Stomach (tissue), 9 donors: ENCODE measurements around the gene CTIF. TPM values are rescaled to one million over a fixed set of nuclear protein-coding genes. Genes with fewer than 3 reads are reported as not detected.
A peak's percentile ranks its signal among the peaks of the same experiment; 100 is the strongest.

ENCODE experiments used
- DNase-seq, 2 donors: peaks; one replicate each; pipeline versions ENCODE4 v3.0.0 to v3.0.0-alpha.2; 2013 to 2019
- H3K27ac ChIP-seq, 5 donors: fragments of 200-600 bp in 4 of 5; sonication (generic) in 4 of 5; one replicate each; pipeline ENCODE4 v1.5.1; 2013 to 2019; ENCODE audit warnings: mild to moderate bottlenecking in 1 of 5, moderate library complexity in 1 of 5
- H3K27me3 ChIP-seq, 3 donors: fragments of 200-600 bp; sonication (generic); one replicate each; pipeline ENCODE4 v1.5.1; 2017 to 2019; ENCODE audit warnings: mixed run types in 1 of 3
- H3K36me3 ChIP-seq, 4 donors: fragments of 200-600 bp; sonication (generic); 1 replicate in 3 of 4; 2 replicates in 1 of 4; pipeline ENCODE4 v1.5.1; 2016 to 2019
- H3K4me1 ChIP-seq, 4 donors: fragments of 200-600 bp; sonication (generic); one replicate each; pipeline ENCODE4 v1.5.1; 2016 to 2019
- H3K4me3 ChIP-seq, 4 donors: fragments of 200-600 bp; sonication (generic) in 3 of 4; one replicate each; pipeline ENCODE4 v1.5.1; 2016 to 2019; ENCODE audit warnings: mild to moderate bottlenecking in 1 of 4
- H3K9me3 ChIP-seq, 4 donors: fragments of 200-600 bp; sonication (generic); one replicate each; pipeline ENCODE4 v1.5.1; 2016 to 2019
- CTCF ChIP-seq, 7 experiments: fragments of 450-650 bp in 4 of 7; fragments of 200-600 bp in 3 of 7; sonication (generic) in 3 of 7; IDR thresholded peaks; one replicate each; pipeline ENCODE4 v1.5.1; 2016 to 2019; ENCODE audit warnings: antibody characterized with exemption in 7 of 7, control low read depth in 2 of 7, mild to moderate bottlenecking in 1 of 7
- EP300 ChIP-seq: sonication (generic); formaldehyde crosslinking; IDR thresholded peaks from one replicate; pipeline ENCODE4 v1.6.1; 2017; ENCODE audit warnings: antibody characterized with exemption
- POLR2A ChIP-seq, 4 donors: fragments of 450-650 bp; IDR thresholded peaks; one replicate each; pipeline ENCODE4 v1.6.1; 2016; ENCODE audit warnings: antibody characterized with exemption in 4 of 4, control low read depth in 2 of 4, mild to moderate bottlenecking in 1 of 4, moderate library complexity in 1 of 4
- POLR2AphosphoS5 ChIP-seq, 3 donors: sonication (generic); formaldehyde crosslinking; IDR thresholded peaks; one replicate each; pipeline ENCODE4 v1.6.1; 2016; ENCODE audit warnings: antibody characterized with exemption in 3 of 3
- WGBS, 5 donors: extraction: QIAGEN DNeasy Blood & Tissue Kit in 3 of 5; methylation state at CpG; one replicate each; pipeline versions ENCODE4 v1.1.5 to v1.1.7; 2013 to 2018; 5-methylcytosine and 5-hydroxymethylcytosine counted together
- intact Hi-C: fragments of 100-400 bp; cut with DNase I; formaldehyde crosslinking; loops from one replicate; pipeline ENCODE4 v1.15.1; 2023; ENCODE audit warnings: low total_unique reads
- polyA plus RNA-seq, 3 donors: library from polyadenylated mRNA; stranded (reverse); fragments of 200-250 nt; gene quantifications; one replicate each; pipeline ENCODE4 v1.2.3, GENCODE V29; 2013
- total RNA-seq, 5 donors: library from RNA; depleted of rRNA; stranded (reverse); fragments of >200 nt; gene quantifications; one replicate each; pipeline versions ENCODE4 v1.1.0 to v1.2.3, GENCODE V29; 2014 to 2016
- donor health status: healthy with polysubstance abuse.
- donor health status: Bipolar disorder and iron deficiency.
- donor health status: healthy.

Gene CTIF
- total and polyA plus RNA-seq, 8 donors, result 16.3 to 105 (median 30.3) TPM

GRCh38 chr18:48825101-48825745, 286.4 kb downstream of the CTIF start:
- peak overlapping the region in 1 of 5 donors; percentile 28 for H3K27ac ChIP-seq
- no peak overlapping the region for H3K4me3 ChIP-seq
- no peaks in the 10 kb centered on the region for H3K9me3 ChIP-seq
- no peaks in the 10 kb centered on the region for H3K27me3 ChIP-seq
- H3K36me3 ChIP-seq, result peaks cover 0 to 20% (median 10%) of the 10 kb centered on the region in 4 donors
- peaks cover 24 to 48% (median 34%) of the 10 kb centered on the region in 4 donors for H3K4me1 ChIP-seq
- peak in 1 of 2 donors; percentile 20 for DNase-seq
- TF ChIP-seq POLR2AphosphoS5 (IDR thresholded peaks at IDR 0.05), result no peak
- no peak for TF ChIP-seq EP300
- TF ChIP-seq POLR2A (IDR thresholded peaks at IDR 0.05), result no peak
- no peak for TF ChIP-seq CTCF (IDR thresholded peaks at IDR 0.05)
- 77 to 84% (median 82%) methylated on average over 6 of the region's 6 CpGs for WGBS, 5 donors
- intact Hi-C loops, result no loop called here

- Histone ChIP-seq H3K4me1 (peaks cover 24 to 48% (median 37%) of the 10 kb centered on the region in 4 donors), H3K4me3 (no peak overlapping the region), H3K36me3 (peaks cover 0 to 9% (median 2%) of the 10 kb centered on the region in 4 donors), H3K27me3 (no peaks in the 10 kb centered on the region), H3K27ac (peak overlapping the region in 1 of 5 donors; percentile 73), H3K9me3 (no peaks in the 10 kb centered on the region)
- TF ChIP-seq POLR2A (IDR thresholded peaks at IDR 0.05) (no peak), CTCF (IDR thresholded peaks at IDR 0.05) (no peak), EP300 (no peak), POLR2AphosphoS5 (IDR thresholded peaks at IDR 0.05) (no peak)
- intact Hi-C loops, result no loop called here
- DNase-seq, result peak; percentile 2 to 5
- 84 to 92% (median 89%) methylated on average over 7 of the region's 7 CpGs for WGBS, 5 donors
These were observed 287.4 kb downstream of the CTIF start for GRCh38 chr18:48826271-48826670.

- H3K4me3 ChIP-seq, result no peak overlapping the region
- intact Hi-C loops, result no loop called here
- 83 to 92% (median 88%) methylated on average over 8 of the region's 8 CpGs for WGBS, 5 donors
- no peaks in the 10 kb centered on the region for H3K9me3 ChIP-seq
- peak; percentile 15 to 28 for DNase-seq
- H3K27me3 ChIP-seq, result no peaks in the 10 kb centered on the region
- H3K36me3 ChIP-seq, result peaks cover 0 to 4% (median 0%) of the 10 kb centered on the region in 4 donors
- peaks cover 24 to 48% (median 37%) of the 10 kb centered on the region in 4 donors for H3K4me1 ChIP-seq
- peak overlapping the region; percentile 31 to 73 (median 60) for H3K27ac ChIP-seq
- TF ChIP-seq EP300 (no peak), CTCF (IDR thresholded peaks at IDR 0.05) (no peak), POLR2A (IDR thresholded peaks at IDR 0.05) (no peak), POLR2AphosphoS5 (IDR thresholded peaks at IDR 0.05) (no peak)
These were observed 288.0 kb downstream of the CTIF start for GRCh38 chr18:48826806-48827205.

GRCh38 chr18:48827291-48828193, 288.7 kb downstream of the CTIF start:
- no peaks in the 10 kb centered on the region for H3K36me3 ChIP-seq
- intact Hi-C loops, result no loop called here
- H3K9me3 ChIP-seq, result no peaks in the 10 kb centered on the region
- H3K4me1 ChIP-seq, result peaks cover 27 to 53% (median 40%) of the 10 kb centered on the region in 4 donors
- H3K27me3 ChIP-seq, result no peaks in the 10 kb centered on the region
- peak overlapping the region; percentile 1 to 28 (median 12) for H3K4me3 ChIP-seq
- WGBS, 5 donors, result 16 to 40% (median 19%) methylated on average over 21 of the region's 21 CpGs
- DNase-seq, result peak; percentile 24 to 89
- peak overlapping the region; percentile 51 to 73 (median 64) for H3K27ac ChIP-seq
- no peak for TF ChIP-seq EP300
- no peak for TF ChIP-seq CTCF (IDR thresholded peaks at IDR 0.05)
- TF ChIP-seq POLR2AphosphoS5 (IDR thresholded peaks at IDR 0.05), result no peak
- no peak for TF ChIP-seq POLR2A (IDR thresholded peaks at IDR 0.05)
